ENCODE measurements around the gene FCHSD2.

- TF ChIP-seq CTCF (IDR thresholded peaks at IDR 0.05 in 8 of 11, conservative IDR thresholded peaks at IDR 0.05 in 3 of 11) (no peak), POLR2A (IDR thresholded peaks at IDR 0.05) (no peak), POLR2AphosphoS5 (IDR thresholded peaks at IDR 0.05) (no peak)
Measured at GRCh38 chr11:72996959-72997358, 145.2 kb downstream of the FCHSD2 start.
